ENCODE measurements around the gene TMEM80.
"Not testable (repeated sequence)": the region's sequence is repeated elsewhere in the genome, so short reads cannot be mapped to it uniquely, and the experiment has no call there.

TMEM80 gene

GRCh38 chr11:680476-680875 is 15.1 kb upstream of the TMEM80 start:
- DNase-seq: no peak

GRCh38 chr11:680970-681369 is 14.6 kb upstream of the TMEM80 start:
- no peak for DNase-seq

- no peak for DNase-seq
These were observed 9.0 kb upstream of the TMEM80 start for GRCh38 chr11:686451-687243.

GRCh38 chr11:687751-688150 is 7.9 kb upstream of the TMEM80 start:
- no peak for DNase-seq

- no peak for DNase-seq
These were observed 6.9 kb upstream of the TMEM80 start for GRCh38 chr11:688681-689080.

- no peak for DNase-seq
These were observed 6.0 kb upstream of the TMEM80 start for GRCh38 chr11:689625-690024.

- DNase-seq: not testable (repeated sequence)
These were observed 5.4 kb upstream of the TMEM80 start for GRCh38 chr11:690244-690643.

GRCh38 chr11:690738-691633 is 4.6 kb upstream of the TMEM80 start:
- no peak for DNase-seq

- DNase-seq: no peak
These were observed 3.7 kb upstream of the TMEM80 start for GRCh38 chr11:691710-692590.

GRCh38 chr11:692824-693414 is 2.7 kb upstream of the TMEM80 start:
- DNase-seq: no peak

GRCh38 chr11:693415-693831 is 2.2 kb upstream of the TMEM80 start:
- no peak for DNase-seq

- DNase-seq: no peak
These were observed 1.6 kb upstream of the TMEM80 start for GRCh38 chr11:693887-694562.

GRCh38 chr11:694563-695287 is 891 bp upstream of the TMEM80 start, which contains the start of gene DEAF1:
Gene DEAF1, minus strand, starts transcription at chr11:695222. Its CDS starts 175 bp downstream, at chr11:695047.
- peak; percentile 99 for DNase-seq

GRCh38 chr11:695288-695537 is 403 bp upstream of the TMEM80 start:
- DNase-seq: no peak

- no peak for DNase-seq
These were observed 1.4 kb downstream of the TMEM80 start for GRCh38 chr11:696955-697491.

- no peak for DNase-seq
These were observed 2.2 kb downstream of the TMEM80 start for GRCh38 chr11:697811-698311.

- no peak for DNase-seq
These were observed 3.0 kb downstream of the TMEM80 start for GRCh38 chr11:698493-699115.

GRCh38 chr11:699116-699508 is 3.5 kb downstream of the TMEM80 start:
- DNase-seq: no peak

GRCh38 chr11:699753-700152 is 4.1 kb downstream of the TMEM80 start:
- DNase-seq: no peak

GRCh38 chr11:701741-702461 is 6.3 kb downstream of the TMEM80 start:
- DNase-seq: no peak

Measured in stimulated activated CD4-positive, alpha-beta T cell treated with anti-CD3 and anti-CD28 coated beads, Interleukin-2, amount 100 ng/mL, for 48 hours (primary cell).